ENCODE measurements around the gene PHF5A.

DNA sequence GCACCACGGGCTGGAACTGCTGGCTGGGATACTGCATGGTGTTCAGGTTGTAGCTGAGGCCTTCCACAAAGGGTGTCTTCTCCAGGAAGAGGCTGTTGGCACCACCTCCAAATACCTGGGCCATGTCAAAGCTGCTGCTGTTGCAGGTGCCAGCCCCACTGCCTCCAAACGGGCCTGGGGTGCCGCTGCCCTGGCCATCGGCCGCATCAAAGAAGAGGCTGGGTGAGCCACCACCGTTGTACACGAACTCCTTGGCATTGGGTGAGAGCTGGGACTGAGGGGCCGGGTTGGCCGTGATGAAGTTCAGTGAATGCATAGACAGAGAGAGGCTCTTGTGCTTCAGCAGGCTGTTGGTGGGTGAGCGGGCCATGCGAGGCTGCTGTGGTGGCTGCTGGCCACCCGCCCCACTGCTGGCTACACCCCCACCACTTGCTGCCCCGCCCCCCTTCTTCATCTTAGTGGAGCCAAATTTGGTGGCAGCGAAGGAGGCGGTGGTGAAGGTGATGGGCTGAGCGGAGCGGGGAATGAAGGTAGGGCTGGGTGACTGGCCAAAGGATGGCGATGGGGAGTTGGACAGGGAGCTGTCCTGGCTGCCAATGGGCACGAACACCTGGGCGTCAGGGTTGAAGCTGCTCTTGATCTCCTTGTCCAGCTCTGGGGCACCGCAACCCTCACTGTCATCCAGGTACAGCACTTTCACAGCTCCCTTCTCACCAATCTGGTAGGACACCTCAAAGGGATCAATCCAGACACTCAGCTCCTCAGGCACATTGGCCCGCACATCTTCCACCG lies 32.0 kb downstream of the PHF5A start:
- TF ChIP-seq, protein P1, sequence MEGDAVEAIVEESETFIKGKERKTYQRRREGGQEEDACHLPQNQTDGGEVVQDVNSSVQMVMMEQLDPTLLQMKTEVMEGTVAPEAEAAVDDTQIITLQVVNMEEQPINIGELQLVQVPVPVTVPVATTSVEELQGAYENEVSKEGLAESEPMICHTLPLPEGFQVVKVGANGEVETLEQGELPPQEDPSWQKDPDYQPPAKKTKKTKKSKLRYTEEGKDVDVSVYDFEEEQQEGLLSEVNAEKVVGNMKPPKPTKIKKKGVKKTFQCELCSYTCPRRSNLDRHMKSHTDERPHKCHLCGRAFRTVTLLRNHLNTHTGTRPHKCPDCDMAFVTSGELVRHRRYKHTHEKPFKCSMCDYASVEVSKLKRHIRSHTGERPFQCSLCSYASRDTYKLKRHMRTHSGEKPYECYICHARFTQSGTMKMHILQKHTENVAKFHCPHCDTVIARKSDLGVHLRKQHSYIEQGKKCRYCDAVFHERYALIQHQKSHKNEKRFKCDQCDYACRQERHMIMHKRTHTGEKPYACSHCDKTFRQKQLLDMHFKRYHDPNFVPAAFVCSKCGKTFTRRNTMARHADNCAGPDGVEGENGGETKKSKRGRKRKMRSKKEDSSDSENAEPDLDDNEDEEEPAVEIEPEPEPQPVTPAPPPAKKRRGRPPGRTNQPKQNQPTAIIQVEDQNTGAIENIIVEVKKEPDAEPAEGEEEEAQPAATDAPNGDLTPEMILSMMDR (IDR thresholded peaks at IDR 0.05; ENCODE audit: low read depth, low read length, poor library complexity, severe bottlenecking): no peak
- TF ChIP-seq EZH2phosphoT487 (IDR thresholded peaks at IDR 0.05; ENCODE audit: borderline replicate concordance, low read length): no peak

Data from DOHH2 (cell line).